BJ (cell line): ENCODE results near the gene PTPRC. TPM values are rescaled to one million over a fixed set of nuclear protein-coding genes. Genes with fewer than 3 reads are reported as not detected.

ENCODE experiments used
- CTCF ChIA-PET: fragments of 350-600 bp; formaldehyde crosslinking; extraction: SDS; loops from one replicate; lab custom pipeline; 2021; ENCODE audit warnings: antibody characterized with exemption, inconsistent platforms; lab: Yijun Ruan, JAX
- POLR2A ChIA-PET: fragments of 300-600 bp; sonication (Branson Sonifier 250); formaldehyde crosslinking; extraction: SDS; loops from one replicate; lab custom pipeline; 2021; ENCODE audit warnings: antibody characterized with exemption; lab: Charles Lee
- DNase-seq: peaks from one replicate; pipeline ENCODE4 v3.0.0-alpha.2; 2011; ENCODE audit warnings: low read depth
- H3K27me3 ChIP-seq: 2 replicates; pipeline ENCODE4 v1.6.0; 2011; ENCODE audit warnings: low read length; ENCODE audit not compliant: control insufficient read depth, insufficient read depth
- H3K36me3 ChIP-seq: 2 replicates; pipeline ENCODE4 v1.5.1; 2011; ENCODE audit warnings: low read length; ENCODE audit not compliant: control insufficient read depth, insufficient read depth
- H3K4me3 ChIP-seq: 2 replicates; pipeline ENCODE4 v1.5.1; 2011; ENCODE audit warnings: low read depth, mild to moderate bottlenecking, control low read depth, low read length
- CTCF ChIP-seq: IDR thresholded peaks from 2 replicates; pipeline ENCODE4 v1.5.1; 2011; ENCODE audit warnings: low read depth, mild to moderate bottlenecking, control low read depth, inconsistent platforms, low read length, moderate library complexity; ENCODE audit not compliant: insufficient read depth
- polyA plus RNA-seq: library from polyadenylated mRNA; depleted of rRNA; stranded (reverse); fragments of >200 nt; gene quantifications from 2 replicates; pipeline ENCODE4 v1.2.3, GENCODE V29; 2011

The PTPRC gene
- polyA plus RNA-seq, 1 experiment: 0.22 TPM

- ChIA-PET POLR2A (interaction anchor here (0.6 to 0.7 kb wide), 2 partner anchors 92 to 281 kb away, joined by 4 to 6 read pairs; no protein-coding TSS in a partner anchor), CTCF (interaction anchor here (0.6 to 1.3 kb wide), 2 partner anchors 10 to 1469 kb away, joined by 3 read pairs; no protein-coding TSS in a partner anchor)
- DNase-seq: no peak
- Histone ChIP-seq H3K27me3 (no peaks in the 10 kb centered on the region), H3K4me3 (no peak overlapping the region), H3K36me3 (no peaks in the 10 kb centered on the region)
- TF ChIP-seq CTCF: no peak
Measured at GRCh38 chr1:198677027-198677426, 38.2 kb downstream of the PTPRC start.

- no peak for DNase-seq
- Histone ChIP-seq H3K36me3 (no peaks in the 10 kb centered on the region), H3K4me3 (no peak overlapping the region), H3K27me3 (no peaks in the 10 kb centered on the region)
- ChIA-PET POLR2A (interaction anchor here (0.6 kb wide), 3 partner anchors 174 to 522 kb away, joined by 3 to 5 read pairs (median 5); no protein-coding TSS in a partner anchor), CTCF (no interaction called here)
- no peak for TF ChIP-seq CTCF
Measured at GRCh38 chr1:198677871-198678270, 39.0 kb downstream of the PTPRC start.

GRCh38 chr1:198678301-198678836 is 39.5 kb downstream of the PTPRC start:
- Histone ChIP-seq H3K4me3 (no peak overlapping the region), H3K36me3 (no peaks in the 10 kb centered on the region), H3K27me3 (no peaks in the 10 kb centered on the region)
- no peak for DNase-seq
- ChIA-PET POLR2A (interaction anchor here (0.6 kb wide), 2 partner anchors 175 to 1136 kb away, joined by 5 to 6 read pairs; no protein-coding TSS in a partner anchor), CTCF (no interaction called here)
- no peak for TF ChIP-seq CTCF

GRCh38 chr1:198678901-198679329 is 40.1 kb downstream of the PTPRC start:
- POLR2A ChIA-PET: interaction anchor here (0.6 kb wide), 1 partner anchor 1137 kb away, joined by 6 read pairs; no protein-coding TSS in a partner anchor
- no peak for TF ChIP-seq CTCF
- Histone ChIP-seq H3K36me3 (no peaks in the 10 kb centered on the region), H3K4me3 (no peak overlapping the region), H3K27me3 (no peaks in the 10 kb centered on the region)
- DNase-seq: no peak
- CTCF ChIA-PET: no interaction called here

- Histone ChIP-seq H3K4me3 (no peak overlapping the region), H3K27me3 (no peaks in the 10 kb centered on the region), H3K36me3 (no peaks in the 10 kb centered on the region)
- CTCF ChIA-PET: no interaction called here
- POLR2A ChIA-PET: no interaction called here
- no peak for DNase-seq
- TF ChIP-seq CTCF: no peak
Measured at GRCh38 chr1:198679535-198680173, 40.8 kb downstream of the PTPRC start.
